SK-N-SH (cell line): ENCODE measurements around the gene ZFP36. TPM values are rescaled to one million over a fixed set of nuclear protein-coding genes. Genes with fewer than 3 reads are reported as not detected.

Source experiments
- CTCF ChIA-PET: fragments of 300-600, 350-600 bp; formaldehyde crosslinking; extraction: SDS; loops from one replicate; lab custom pipeline; 2021; lab: Yijun Ruan, JAX
- POLR2A ChIA-PET: fragments of 350-600 bp; sonication (Branson Sonifier 250); formaldehyde crosslinking; extraction: SDS; loops from one replicate; lab custom pipeline; 2020; ENCODE audit warnings: antibody characterized with exemption, inconsistent platforms; lab: Yijun Ruan, JAX
- DNase-seq: peaks from one replicate; pipeline ENCODE4 v3.0.0; 2012
- H2AFZ ChIP-seq: fragments of 200-600 bp; sonication (generic); 2 replicates; pipeline ENCODE4 v1.8.1; 2016; ENCODE audit warnings: antibody characterized with exemption, mild to moderate bottlenecking, low read depth
- H3F3A ChIP-seq: fragments of 200-600 bp; sonication (generic); replicated peaks from 2 replicates; pipeline ENCODE3; 2016; ENCODE audit warnings: antibody characterized with exemption, mild to moderate bottlenecking; ENCODE audit not compliant: insufficient read depth
- H3K27ac ChIP-seq, 2 experiments: fragments of 200-500 bp in 1 of 2; fragments of 200-600 bp in 1 of 2; sonication (Bioruptor generic) in 1 of 2; sonication (generic), shearing (Covaris generic) in 1 of 2; 2 replicates each; pipeline versions ENCODE4 v1.5.1 to v1.6.1; 2014 to 2016; ENCODE audit warnings: low read depth in 2 of 2, inconsistent platforms in 1 of 2, low read length in 1 of 2, mild to moderate bottlenecking in 1 of 2, mixed read lengths in 1 of 2
- H3K27me3 ChIP-seq: fragments of 200-600 bp; sonication (generic), shearing (Covaris generic); 2 replicates; pipeline ENCODE4 v1.6.1; 2016; ENCODE audit warnings: mixed run types; ENCODE audit not compliant: insufficient read depth
- H3K36me3 ChIP-seq, 2 experiments: fragments of 200-500 bp in 1 of 2; fragments of 200-600 bp in 1 of 2; sonication (Bioruptor generic) in 1 of 2; sonication (generic) in 1 of 2; replicated peaks in 1 of 2; 2 replicates each; pipeline versions ENCODE3 to v1.5.1; 2014 to 2016; ENCODE audit warnings: low read length in 1 of 2, mild to moderate bottlenecking in 1 of 2; ENCODE audit not compliant: insufficient read depth in 2 of 2, control insufficient read depth in 1 of 2
- H3K4me1 ChIP-seq, 2 experiments: fragments of 200-500 bp in 1 of 2; fragments of 200-600 bp in 1 of 2; sonication (Bioruptor generic) in 1 of 2; sonication (generic), shearing (Covaris generic) in 1 of 2; 2 replicates each; pipeline versions ENCODE4 v1.5.1 to v1.6.1; 2014 to 2016; ENCODE audit warnings: low read depth in 1 of 2, low read length in 1 of 2, mixed run types in 1 of 2; ENCODE audit not compliant: insufficient read depth in 2 of 2, control insufficient read depth in 1 of 2
- H3K4me2 ChIP-seq: fragments of 200-600 bp; sonication (generic), shearing (Covaris generic); 2 replicates; pipeline ENCODE4 v1.6.1; 2017; ENCODE audit warnings: mixed run types
- H3K4me3 ChIP-seq, 2 experiments: fragments of 200-500 bp in 1 of 2; fragments of 200-600 bp in 1 of 2; sonication (Bioruptor generic) in 1 of 2; sonication (generic), shearing (Covaris generic) in 1 of 2; 2 replicates each; pipeline versions ENCODE4 v1.5.1 to v1.8.1; 2014 to 2016; ENCODE audit warnings: low read depth in 2 of 2, inconsistent platforms in 1 of 2, low read length in 1 of 2, mild to moderate bottlenecking in 1 of 2, mixed read lengths in 1 of 2, moderate library complexity in 1 of 2
- H3K79me2 ChIP-seq: fragments of 200-600 bp; sonication (generic); 2 replicates; pipeline ENCODE4 v1.8.1; 2017; ENCODE audit warnings: mild to moderate bottlenecking; ENCODE audit not compliant: insufficient read depth
- H3K9ac ChIP-seq: fragments of 200-600 bp; sonication (generic); 2 replicates; pipeline ENCODE4 v1.6.1; 2017; ENCODE audit warnings: mixed run types
- H3K9me2 ChIP-seq: fragments of 200-600 bp; sonication (generic); 2 replicates; pipeline ENCODE4 v1.6.1; 2017; ENCODE audit warnings: mixed run types
- H3K9me3 ChIP-seq: fragments of 200-600 bp; sonication (generic); 2 replicates; pipeline ENCODE4 v1.6.1; 2017; ENCODE audit warnings: mixed run types, mild to moderate bottlenecking, moderate library complexity
- H4K20me1 ChIP-seq: fragments of 200-600 bp; sonication (generic); 2 replicates; pipeline ENCODE4 v1.6.1; 2017; ENCODE audit warnings: mild to moderate bottlenecking, mixed run types; ENCODE audit not compliant: insufficient read depth
- CHD2 ChIP-seq: fragments of 150-350 bp; IDR thresholded peaks from 2 replicates; pipeline ENCODE4 v1.6.1; 2018; ENCODE audit warnings: low read length; ENCODE audit not compliant: partially characterized antibody
- EP300 ChIP-seq, 2 experiments: IDR thresholded peaks; 2 replicates each; pipeline versions ENCODE4 v1.4.0 to v1.6.1; 2012; ENCODE audit warnings: borderline replicate concordance in 1 of 2, low read depth in 1 of 2, low read length in 1 of 2
- EZH2phosphoT487 ChIP-seq: fragments of 200-600 bp; sonication (generic); IDR thresholded peaks from 2 replicates; pipeline ENCODE4 v1.6.1; 2017; ENCODE audit warnings: low read depth, mixed run types, mild to moderate bottlenecking, antibody characterized with exemption, moderate library complexity, borderline replicate concordance
- GABPA ChIP-seq: IDR thresholded peaks from 2 replicates; pipeline ENCODE4 v1.4.0; 2012; ENCODE audit warnings: low read depth, mild to moderate bottlenecking
- JUND ChIP-seq: IDR thresholded peaks from 2 replicates; pipeline ENCODE4 v1.4.0; 2012
- MEF2A ChIP-seq: IDR thresholded peaks from 2 replicates; pipeline ENCODE4 v1.4.0; 2012; ENCODE audit warnings: low read depth, borderline replicate concordance
- MXI1 ChIP-seq: IDR thresholded peaks from 2 replicates; pipeline ENCODE4 v1.6.1; 2012; ENCODE audit warnings: mild to moderate bottlenecking, low read depth, low read length, improper control_type of control experiment
- NFIC ChIP-seq: IDR thresholded peaks from 2 replicates; pipeline ENCODE4 v1.4.0; 2012; ENCODE audit warnings: borderline replicate concordance
- POLR2AphosphoS5 ChIP-seq: IDR thresholded peaks from 2 replicates; pipeline ENCODE4 v1.6.1; 2012; ENCODE audit warnings: low read depth, low read length
- RAD21 ChIP-seq: IDR thresholded peaks from 2 replicates; pipeline ENCODE4 v1.6.1; 2012; ENCODE audit warnings: mild to moderate bottlenecking, low read length
- RFX5 ChIP-seq: IDR thresholded peaks from 2 replicates; pipeline ENCODE4 v1.6.1; 2012; ENCODE audit warnings: mild to moderate bottlenecking, improper control_type of control experiment, low read length
- RXRA ChIP-seq: IDR thresholded peaks from 2 replicates; pipeline ENCODE4 v1.4.0; 2012; ENCODE audit warnings: low read depth, mild to moderate bottlenecking, borderline replicate concordance
- SIN3A ChIP-seq: IDR thresholded peaks from 2 replicates; pipeline ENCODE4 v1.6.1; 2012; ENCODE audit warnings: low read depth, mild to moderate bottlenecking, low read length, moderate library complexity, borderline replicate concordance
- SMC3 ChIP-seq: IDR thresholded peaks from 2 replicates; pipeline ENCODE4 v1.6.1; 2012; ENCODE audit warnings: low read depth, low read length, improper control_type of control experiment
- TCF12 ChIP-seq: IDR thresholded peaks from 2 replicates; pipeline ENCODE4 v1.4.0; 2012
- TEAD4 ChIP-seq: IDR thresholded peaks from 2 replicates; pipeline ENCODE4 v1.4.0; 2012; ENCODE audit warnings: mild to moderate bottlenecking, borderline replicate concordance; ENCODE audit not compliant: insufficient read depth
- WGBS: methylation state at CpG from one replicate; pipeline ENCODE4 v1.1.6; 2017; ENCODE audit warnings: low lambda C conversion rate; 5-methylcytosine and 5-hydroxymethylcytosine counted together
- polyA plus RNA-seq, 3 experiments: library from polyadenylated mRNA; depleted of rRNA; stranded (reverse); fragments of >200 nt; gene quantifications; 2 replicates each; pipeline ENCODE4 v1.2.3, GENCODE V29; 2012
- TF ChIP-seq, protein P1 (sequence below): IDR thresholded peaks from 2 replicates; pipeline ENCODE4 v1.4.0; 2012; ENCODE audit warnings: low read depth
- TF ChIP-seq, protein P2 (sequence below): IDR thresholded peaks from 2 replicates; pipeline ENCODE4 v1.6.1; 2012; ENCODE audit warnings: mild to moderate bottlenecking, low read depth, low read length, moderate library complexity
- TF ChIP-seq, protein P3 (sequence below): fragments of 150-350 bp; IDR thresholded peaks from 2 replicates; pipeline ENCODE4 v1.6.1; 2016; ENCODE audit warnings: mild to moderate bottlenecking, low read depth, low read length
- TF ChIP-seq, protein P4 (sequence below): IDR thresholded peaks from 2 replicates; pipeline ENCODE4 v1.4.0; 2012; ENCODE audit warnings: low read depth, borderline replicate concordance
- TF ChIP-seq, protein P5 (sequence below): IDR thresholded peaks from 2 replicates; pipeline ENCODE4 v1.4.0; 2012; ENCODE audit warnings: low read depth, borderline replicate concordance

Gene ZFP36
- polyA plus RNA-seq, 1 of the 3 experiments (the other 2 are of a cell fraction), result 49.3 TPM

DNA sequence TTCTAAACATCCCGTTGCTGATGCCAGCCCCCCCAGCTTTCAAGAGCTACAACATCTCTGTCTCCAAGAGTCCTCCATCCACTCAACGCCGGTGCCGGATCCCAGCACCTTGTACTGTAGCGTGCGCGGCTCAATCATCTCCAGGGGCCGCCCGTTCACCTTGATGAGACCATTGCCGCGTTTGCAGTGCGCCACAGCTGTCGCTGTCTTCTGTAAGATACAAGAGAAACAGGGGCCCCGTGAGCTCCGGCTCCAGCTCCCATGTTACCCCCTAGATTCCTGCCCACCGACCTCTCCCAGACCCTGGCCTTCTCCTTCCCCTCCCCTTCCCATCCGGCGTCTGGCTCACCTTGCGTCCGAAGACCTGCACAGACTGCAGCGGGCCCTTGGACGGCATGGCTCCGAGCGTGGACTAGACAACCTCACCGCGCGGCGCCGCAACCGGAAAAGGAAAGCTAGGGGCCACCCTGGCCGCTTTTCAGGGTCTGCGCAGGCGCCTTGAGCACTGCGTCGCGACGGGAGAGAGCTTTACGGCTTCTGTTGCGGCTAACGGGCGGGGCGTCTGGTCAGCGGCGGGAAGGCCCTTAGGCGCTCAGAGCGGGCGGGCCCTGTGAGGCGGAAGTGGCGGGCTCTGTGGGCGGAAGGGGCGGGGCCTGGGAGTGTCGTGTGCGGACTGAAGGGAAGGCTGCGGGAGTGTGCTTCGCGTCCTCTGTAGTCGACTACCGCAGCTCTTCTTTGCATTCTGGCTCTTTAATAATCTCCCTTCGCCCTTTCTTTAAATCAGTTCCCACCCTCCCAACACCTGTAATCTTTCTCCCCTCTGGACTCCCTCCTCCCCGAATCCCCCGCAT lies 29.1 kb downstream of the ZFP36 start, which contains the start of gene RPS16 (continued):
- TF ChIP-seq TEAD4 (no peak), NFIC (no peak), EP300 (IDR thresholded peaks at IDR 0.05; ENCODE audit: borderline replicate concordance in 1 of 2, low read depth in 1 of 2, low read length in 1 of 2) (peak in 1 of 2 experiments; percentile 32; a peak in 2 of 4 replicates), RAD21 (no peak), SIN3A (peak; percentile 95), RFX5 (0 out of 2 replicates have a peak, but pooled peaks have one; percentile 21)
- TF ChIP-seq, protein P1, sequence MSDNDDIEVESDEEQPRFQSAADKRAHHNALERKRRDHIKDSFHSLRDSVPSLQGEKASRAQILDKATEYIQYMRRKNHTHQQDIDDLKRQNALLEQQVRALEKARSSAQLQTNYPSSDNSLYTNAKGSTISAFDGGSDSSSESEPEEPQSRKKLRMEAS, result peak; percentile 96
- TF ChIP-seq, protein P2, sequence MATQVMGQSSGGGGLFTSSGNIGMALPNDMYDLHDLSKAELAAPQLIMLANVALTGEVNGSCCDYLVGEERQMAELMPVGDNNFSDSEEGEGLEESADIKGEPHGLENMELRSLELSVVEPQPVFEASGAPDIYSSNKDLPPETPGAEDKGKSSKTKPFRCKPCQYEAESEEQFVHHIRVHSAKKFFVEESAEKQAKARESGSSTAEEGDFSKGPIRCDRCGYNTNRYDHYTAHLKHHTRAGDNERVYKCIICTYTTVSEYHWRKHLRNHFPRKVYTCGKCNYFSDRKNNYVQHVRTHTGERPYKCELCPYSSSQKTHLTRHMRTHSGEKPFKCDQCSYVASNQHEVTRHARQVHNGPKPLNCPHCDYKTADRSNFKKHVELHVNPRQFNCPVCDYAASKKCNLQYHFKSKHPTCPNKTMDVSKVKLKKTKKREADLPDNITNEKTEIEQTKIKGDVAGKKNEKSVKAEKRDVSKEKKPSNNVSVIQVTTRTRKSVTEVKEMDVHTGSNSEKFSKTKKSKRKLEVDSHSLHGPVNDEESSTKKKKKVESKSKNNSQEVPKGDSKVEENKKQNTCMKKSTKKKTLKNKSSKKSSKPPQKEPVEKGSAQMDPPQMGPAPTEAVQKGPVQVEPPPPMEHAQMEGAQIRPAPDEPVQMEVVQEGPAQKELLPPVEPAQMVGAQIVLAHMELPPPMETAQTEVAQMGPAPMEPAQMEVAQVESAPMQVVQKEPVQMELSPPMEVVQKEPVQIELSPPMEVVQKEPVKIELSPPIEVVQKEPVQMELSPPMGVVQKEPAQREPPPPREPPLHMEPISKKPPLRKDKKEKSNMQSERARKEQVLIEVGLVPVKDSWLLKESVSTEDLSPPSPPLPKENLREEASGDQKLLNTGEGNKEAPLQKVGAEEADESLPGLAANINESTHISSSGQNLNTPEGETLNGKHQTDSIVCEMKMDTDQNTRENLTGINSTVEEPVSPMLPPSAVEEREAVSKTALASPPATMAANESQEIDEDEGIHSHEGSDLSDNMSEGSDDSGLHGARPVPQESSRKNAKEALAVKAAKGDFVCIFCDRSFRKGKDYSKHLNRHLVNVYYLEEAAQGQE, result peak; percentile 61

DNA sequence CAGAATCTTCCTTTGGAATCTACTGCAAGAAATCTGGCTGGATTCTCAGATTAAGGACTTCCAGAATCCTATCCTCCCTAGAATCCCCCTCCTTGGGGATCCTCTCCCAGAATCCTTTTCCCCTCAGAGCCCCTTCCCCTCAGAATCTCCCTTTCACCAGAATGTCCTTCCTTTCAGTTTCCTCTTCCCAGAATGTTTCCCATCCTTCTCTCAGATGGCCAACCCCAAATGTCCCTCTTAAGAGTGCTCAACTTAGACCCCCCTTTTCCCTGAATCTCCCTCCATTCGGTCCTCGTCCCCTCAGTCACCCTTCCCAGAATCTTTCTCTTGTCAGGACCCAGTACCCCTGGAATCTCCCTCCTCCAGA lies 29.7 kb downstream of the ZFP36 start:
- POLR2A ChIA-PET, result interaction anchor here (0.6 to 1.7 kb wide), 22 partner anchors 9 to 1062 kb away, joined by 3 to 39 read pairs (median 7); partner anchors contain the start of genes EID2B, FBL, MED29 and PAF1
- H2AFZ ChIP-seq, result no peak overlapping the region; the same call in 1 of the 2 replicates

More for the DNA sequence above, 29.7 kb downstream of the ZFP36 start:
- Histone ChIP-seq H3K27me3 (no peaks in the 10 kb centered on the region), H3K4me1 (peaks cover 12 to 15% of the 10 kb centered on the region in 2 experiments; a peak in 2 of 4 replicates), H3K9ac (peak overlapping the region; percentile 87), H3K36me3 (peaks cover 21 to 33% of the 10 kb centered on the region in 2 experiments), H3K9me3 (no peaks in the 10 kb centered on the region), H3K4me3 (peak overlapping the region; percentile 67 to 68), H3K9me2 (no peaks in the 10 kb centered on the region), H3F3A (peaks cover 36% of the 10 kb centered on the region), H3K79me2 (peaks cover 25% of the 10 kb centered on the region), H4K20me1 (peaks cover 14% of the 10 kb centered on the region), H3K27ac (peak overlapping the region; percentile 85 to 92; a peak in 3 of 4 replicates), H3K4me2 (peak overlapping the region; percentile 92)
- 5% methylated on average over 2 of the region's 2 CpGs for WGBS
- DNase-seq, result no peak
- CTCF ChIA-PET, result interaction anchor here (0.7 to 3.4 kb wide), 9 partner anchors 9 to 115 kb away, joined by 3 to 18 read pairs (median 4); partner anchors contain the start of genes EID2, EID2B, PAF1 and PLEKHG2
- no peak for TF ChIP-seq MXI1
- TF ChIP-seq EZH2phosphoT487, result no peak
- no peak for TF ChIP-seq CHD2
- TF ChIP-seq, protein P3, sequence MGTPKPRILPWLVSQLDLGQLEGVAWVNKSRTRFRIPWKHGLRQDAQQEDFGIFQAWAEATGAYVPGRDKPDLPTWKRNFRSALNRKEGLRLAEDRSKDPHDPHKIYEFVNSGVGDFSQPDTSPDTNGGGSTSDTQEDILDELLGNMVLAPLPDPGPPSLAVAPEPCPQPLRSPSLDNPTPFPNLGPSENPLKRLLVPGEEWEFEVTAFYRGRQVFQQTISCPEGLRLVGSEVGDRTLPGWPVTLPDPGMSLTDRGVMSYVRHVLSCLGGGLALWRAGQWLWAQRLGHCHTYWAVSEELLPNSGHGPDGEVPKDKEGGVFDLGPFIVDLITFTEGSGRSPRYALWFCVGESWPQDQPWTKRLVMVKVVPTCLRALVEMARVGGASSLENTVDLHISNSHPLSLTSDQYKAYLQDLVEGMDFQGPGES, result no peak
- TF ChIP-seq SMC3, result no peak
- no peak for TF ChIP-seq RXRA
- TF ChIP-seq, protein P4, sequence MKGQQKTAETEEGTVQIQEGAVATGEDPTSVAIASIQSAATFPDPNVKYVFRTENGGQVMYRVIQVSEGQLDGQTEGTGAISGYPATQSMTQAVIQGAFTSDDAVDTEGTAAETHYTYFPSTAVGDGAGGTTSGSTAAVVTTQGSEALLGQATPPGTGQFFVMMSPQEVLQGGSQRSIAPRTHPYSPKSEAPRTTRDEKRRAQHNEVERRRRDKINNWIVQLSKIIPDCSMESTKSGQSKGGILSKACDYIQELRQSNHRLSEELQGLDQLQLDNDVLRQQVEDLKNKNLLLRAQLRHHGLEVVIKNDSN, result no peak
- TF ChIP-seq POLR2AphosphoS5, result no peak
- TF ChIP-seq, protein P5, sequence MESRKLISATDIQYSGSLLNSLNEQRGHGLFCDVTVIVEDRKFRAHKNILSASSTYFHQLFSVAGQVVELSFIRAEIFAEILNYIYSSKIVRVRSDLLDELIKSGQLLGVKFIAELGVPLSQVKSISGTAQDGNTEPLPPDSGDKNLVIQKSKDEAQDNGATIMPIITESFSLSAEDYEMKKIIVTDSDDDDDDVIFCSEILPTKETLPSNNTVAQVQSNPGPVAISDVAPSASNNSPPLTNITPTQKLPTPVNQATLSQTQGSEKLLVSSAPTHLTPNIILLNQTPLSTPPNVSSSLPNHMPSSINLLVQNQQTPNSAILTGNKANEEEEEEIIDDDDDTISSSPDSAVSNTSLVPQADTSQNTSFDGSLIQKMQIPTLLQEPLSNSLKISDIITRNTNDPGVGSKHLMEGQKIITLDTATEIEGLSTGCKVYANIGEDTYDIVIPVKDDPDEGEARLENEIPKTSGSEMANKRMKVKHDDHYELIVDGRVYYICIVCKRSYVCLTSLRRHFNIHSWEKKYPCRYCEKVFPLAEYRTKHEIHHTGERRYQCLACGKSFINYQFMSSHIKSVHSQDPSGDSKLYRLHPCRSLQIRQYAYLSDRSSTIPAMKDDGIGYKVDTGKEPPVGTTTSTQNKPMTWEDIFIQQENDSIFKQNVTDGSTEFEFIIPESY, result no peak
- TF ChIP-seq, protein P1, result no peak
- no peak for TF ChIP-seq TEAD4
- no peak for TF ChIP-seq NFIC
- no peak for TF ChIP-seq JUND
- no peak for TF ChIP-seq EP300 (IDR thresholded peaks at IDR 0.05; ENCODE audit: borderline replicate concordance in 1 of 2, low read depth in 1 of 2, low read length in 1 of 2)
- no peak for TF ChIP-seq RAD21
- TF ChIP-seq MEF2A, result no peak
- no peak for TF ChIP-seq GABPA
- no peak for TF ChIP-seq TCF12
- TF ChIP-seq RFX5, result no peak
